Endometrial microvascular endothelial cells (primary cell): ENCODE results near the gene TRPM2. TPM values are rescaled to one million over a fixed set of nuclear protein-coding genes. Genes with fewer than 3 reads are reported as not detected.
"Not testable (repeated sequence)": the region's sequence is repeated elsewhere in the genome, so short reads cannot be mapped to it uniquely, and the experiment has no call there.

Experiments used
- in situ Hi-C: cut with HindIII; loops from 2 replicates; pipeline ENCODE4 v1.10.0; 2017; ENCODE audit warnings: low sequenced_read_pairs, low pct_unique_long_range_greater_than_20kb; ENCODE audit errors: inconsistent ontology term
- total RNA-seq: library from RNA; depleted of rRNA; stranded (reverse); fragments of >200 nt; gene quantifications from one replicate; pipeline ENCODE4 v1.2.3, GENCODE V29; 2015; ENCODE audit errors: inconsistent ontology term

The TRPM2 gene
- total RNA-seq, 1 donor from 2014 or later = 19.0 TPM

DNA sequence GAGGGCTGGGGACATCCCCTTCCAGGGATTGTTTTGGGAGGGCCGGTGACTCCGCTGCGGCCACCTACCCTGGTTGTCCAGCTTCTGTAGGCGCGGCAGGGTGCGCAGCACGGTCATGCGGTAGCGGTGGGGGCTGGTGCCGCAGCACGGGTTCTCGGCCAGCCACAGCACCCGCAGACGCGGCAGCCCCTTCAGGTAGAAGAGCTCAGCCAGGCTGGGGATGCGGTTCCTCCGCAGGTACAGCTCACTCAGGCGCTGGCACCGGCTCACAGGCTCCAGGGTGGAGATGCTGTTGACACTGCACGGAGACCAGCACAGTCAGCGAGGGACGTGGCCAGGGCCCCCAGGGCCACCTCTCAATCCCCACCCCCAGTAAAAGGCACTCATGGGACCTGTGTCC lies 20.5 kb upstream of the TRPM2 start:
- in situ Hi-C loops = no loop called here

DNA sequence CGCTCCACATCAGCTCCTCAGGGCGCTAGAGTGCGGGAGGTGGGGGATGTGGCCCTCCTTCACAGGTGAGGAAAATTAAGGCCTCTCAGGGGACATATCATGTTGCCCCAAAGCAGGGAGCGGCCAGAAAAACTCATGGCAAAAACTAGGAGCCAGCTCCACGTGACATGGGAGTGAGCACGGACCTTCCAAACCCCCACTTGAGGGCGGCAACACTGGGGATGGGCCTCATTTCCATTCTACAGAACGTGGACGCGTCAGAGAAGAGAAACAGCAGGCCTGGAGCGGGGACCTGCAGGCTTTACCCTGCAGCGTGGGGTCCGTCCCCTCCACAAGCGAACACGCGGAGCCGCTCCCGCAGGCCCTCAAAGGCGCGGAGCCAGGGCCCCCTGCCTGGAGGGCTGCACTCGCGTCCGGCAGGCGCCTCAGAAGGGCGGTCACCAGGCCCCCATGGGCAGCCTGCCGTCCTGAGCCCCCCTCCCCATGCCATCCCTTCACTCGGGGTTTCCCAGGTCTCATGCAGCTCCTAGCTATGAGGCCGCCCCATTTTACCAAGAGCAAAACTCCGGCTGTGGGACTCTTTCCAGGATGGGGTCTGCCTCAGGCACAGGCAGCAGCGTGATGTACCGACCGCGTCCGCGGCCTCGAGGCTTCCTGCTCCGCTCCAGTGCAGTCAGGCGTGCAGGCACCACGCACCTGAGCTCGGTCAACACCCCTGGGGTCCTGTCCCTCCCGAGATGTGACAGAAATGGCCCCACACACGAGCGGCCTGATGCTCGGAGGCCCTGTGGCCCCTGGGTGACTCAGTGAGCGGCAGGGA lies 19.7 kb upstream of the TRPM2 start:
- in situ Hi-C loops = no loop called here

DNA sequence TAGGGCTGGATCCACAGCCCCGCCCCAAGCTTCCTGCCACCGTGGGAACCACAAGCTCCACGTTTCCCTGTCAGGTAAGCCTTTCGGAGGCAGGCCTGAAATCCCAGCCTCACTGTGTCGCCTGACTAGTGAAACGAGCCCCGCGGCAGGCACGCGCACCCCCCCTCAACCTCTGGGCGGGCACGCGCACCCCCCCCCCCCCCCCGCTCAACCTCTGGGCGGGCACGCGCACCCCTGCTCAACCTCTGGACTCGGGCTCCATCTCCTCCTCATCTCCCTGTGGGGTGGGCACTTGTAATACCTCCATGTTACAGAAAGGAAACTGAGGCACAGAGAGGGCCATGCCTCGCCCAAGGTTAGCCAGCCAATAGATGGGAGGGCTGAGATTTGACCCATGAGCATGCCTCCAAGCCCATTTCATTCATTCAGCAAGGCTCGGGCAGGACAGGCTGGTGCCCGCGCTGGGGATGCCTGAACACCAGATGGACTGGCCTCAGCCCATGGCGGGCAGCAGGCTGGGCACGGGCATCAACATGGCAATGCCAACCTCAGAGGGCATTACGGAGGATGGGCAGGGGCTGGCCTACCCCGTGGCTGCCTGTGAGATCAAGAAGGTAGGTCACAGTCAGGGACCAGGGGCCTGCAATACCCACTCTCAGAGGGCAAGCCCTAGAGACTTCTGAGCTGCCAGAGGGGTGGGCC lies 18.9 kb upstream of the TRPM2 start:
- in situ Hi-C loops = no loop called here

DNA sequence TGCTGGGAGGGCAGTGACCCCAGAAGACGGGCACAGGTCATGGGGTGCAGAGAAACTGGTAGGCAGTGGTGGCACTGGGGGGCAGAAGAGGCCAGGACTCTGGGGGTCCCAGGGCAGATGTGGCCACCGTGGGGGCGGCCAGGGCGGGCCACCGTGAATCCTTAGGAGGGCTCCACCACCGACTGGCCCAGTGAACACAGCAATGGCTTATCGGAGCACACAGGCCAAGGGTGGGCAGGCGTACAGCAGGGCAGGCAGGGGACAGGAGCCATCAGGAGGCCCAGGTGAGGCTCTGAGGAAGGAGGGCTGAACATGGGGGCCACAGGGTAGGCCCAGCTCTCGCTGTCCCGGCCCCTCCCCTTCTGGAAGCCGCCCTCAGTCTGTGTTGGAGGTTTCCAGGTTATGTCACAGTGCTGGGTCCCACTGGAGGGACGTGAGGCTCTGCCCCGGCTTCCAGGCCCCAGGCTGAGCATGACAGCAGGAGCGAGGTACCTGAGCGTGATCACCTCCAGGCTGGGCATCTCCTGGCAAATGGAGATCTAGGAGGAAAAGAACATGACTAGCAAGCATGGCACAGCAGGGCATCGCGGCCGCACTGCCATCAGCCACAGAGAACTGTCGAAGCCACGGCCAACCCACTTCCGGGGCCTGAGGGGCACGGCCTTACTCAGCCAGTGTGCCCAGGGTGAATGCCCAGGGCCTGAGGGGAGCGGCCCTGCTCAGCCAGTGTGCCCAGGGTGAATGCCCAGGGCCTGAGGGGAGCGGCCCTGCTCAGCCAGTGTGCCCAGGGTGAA lies 18.0 kb upstream of the TRPM2 start:
- in situ Hi-C loops = no loop called here

DNA sequence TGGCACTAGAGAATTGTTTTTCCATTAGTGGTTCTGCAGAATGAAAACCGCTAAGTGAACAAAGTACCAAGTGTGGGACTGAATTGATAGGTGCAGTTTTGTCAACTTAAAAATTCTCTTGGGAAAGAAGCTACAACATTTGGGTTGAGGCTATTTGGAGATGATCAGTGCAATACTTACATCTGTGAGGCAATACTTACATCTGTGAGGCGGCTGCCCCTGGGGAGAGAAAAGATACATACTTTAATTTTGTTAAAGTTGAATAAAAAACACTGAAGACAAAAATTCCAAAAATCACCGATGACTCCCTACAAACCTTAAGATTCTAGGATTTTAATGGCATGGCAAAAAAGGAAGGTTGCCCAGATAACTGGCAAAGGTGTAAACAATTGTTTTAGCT lies 16.0 kb upstream of the TRPM2 start:
- in situ Hi-C loops = no loop called here

DNA sequence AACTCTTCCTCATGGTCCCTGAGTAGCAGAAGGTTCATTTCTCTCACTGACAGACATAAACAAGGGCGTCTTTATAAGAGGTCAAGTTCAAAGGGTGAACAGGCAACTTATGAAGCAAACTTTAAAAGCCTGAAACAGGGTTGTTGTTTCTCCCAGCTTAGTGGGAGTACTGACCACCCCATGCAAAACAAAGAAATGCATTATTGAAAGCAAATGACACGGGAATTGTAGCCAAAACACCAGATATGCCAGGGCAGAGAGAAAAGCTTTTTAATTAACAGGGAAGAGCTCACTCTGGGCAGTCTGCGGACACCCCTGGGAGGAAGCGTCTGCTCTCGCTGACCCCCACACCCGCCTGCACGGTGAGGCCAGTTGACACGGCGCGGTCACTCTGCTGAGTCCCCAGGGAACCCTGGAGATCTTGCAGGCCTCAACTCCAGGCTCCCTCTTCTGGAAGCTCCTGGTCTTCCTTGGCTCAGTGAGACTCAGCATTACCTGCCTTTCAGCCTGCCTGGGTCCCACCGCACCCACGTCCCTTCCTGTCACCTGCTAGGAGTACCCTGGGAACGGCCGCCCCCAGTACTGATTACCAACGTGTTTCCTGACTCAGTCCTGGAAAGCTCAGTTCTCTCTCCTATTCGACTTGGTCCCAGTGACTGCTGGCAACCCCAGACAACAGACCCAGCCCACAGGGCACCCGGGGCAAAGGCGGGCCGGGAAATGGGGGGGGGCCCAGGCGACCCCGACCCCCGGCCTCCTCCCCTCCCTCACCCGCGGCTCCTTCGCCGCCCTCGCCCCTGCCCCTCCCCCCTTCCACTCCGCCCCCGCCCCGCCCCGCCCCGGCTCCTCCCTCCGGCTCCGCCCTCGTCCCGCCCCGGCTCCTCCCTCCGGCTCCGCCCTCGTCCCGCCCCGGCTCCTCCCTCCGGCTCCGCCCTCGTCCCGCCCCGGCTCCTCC lies 15.2 kb upstream of the TRPM2 start:
- in situ Hi-C loops = no loop called here

DNA sequence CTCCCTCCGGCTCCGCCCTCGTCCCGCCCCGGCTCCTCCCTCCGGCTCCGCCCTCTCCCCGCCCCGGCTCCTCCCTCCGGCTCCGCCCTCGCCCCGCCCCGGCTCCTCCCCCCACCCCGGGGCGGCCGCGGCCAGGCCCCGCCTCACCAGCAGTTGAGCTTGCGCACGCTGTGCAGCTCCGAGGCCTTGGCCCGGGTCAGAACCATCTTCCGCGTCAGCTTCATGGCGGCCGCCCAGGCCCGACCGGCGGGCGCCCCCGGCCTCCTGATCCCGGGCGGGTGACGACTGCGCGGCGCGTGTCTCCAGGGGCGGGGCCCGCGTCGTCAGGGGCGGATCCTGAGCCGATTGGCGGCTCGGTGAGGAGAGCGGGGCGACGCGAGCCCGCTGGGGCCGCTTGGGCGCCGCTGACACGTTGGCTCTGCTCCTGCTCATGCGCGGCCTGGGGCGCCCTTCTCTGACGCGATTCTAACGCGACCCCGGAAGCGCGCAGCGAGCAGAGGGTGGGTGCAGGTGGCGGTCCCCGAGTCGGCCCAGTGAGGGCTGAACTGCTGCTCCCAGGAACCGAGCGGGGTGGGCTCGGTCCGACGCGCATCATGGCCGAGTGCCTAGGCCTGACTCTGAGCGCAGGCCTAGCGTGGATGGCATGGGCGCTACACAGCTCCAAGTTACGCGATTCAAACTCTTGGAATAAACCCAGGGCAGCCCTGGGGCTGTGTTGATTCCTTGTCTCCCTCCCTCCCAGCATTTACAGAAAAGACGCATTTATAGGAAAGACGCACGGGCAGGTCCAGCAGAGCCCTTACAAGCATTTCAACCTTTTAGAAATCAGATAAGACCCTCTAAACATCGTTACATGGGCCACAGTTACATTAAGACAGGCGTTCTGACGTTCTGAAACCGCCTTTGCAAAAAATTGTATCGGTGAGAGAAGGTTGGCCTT lies 14.2 kb upstream of the TRPM2 start, which contains the start of gene CFAP410:
TSS of gene CFAP410 (minus strand) at position 420 of the 940 bp plus-strand sequence. CDS start at position 224, 196 bp downstream.
- in situ Hi-C loops = no loop called here

DNA sequence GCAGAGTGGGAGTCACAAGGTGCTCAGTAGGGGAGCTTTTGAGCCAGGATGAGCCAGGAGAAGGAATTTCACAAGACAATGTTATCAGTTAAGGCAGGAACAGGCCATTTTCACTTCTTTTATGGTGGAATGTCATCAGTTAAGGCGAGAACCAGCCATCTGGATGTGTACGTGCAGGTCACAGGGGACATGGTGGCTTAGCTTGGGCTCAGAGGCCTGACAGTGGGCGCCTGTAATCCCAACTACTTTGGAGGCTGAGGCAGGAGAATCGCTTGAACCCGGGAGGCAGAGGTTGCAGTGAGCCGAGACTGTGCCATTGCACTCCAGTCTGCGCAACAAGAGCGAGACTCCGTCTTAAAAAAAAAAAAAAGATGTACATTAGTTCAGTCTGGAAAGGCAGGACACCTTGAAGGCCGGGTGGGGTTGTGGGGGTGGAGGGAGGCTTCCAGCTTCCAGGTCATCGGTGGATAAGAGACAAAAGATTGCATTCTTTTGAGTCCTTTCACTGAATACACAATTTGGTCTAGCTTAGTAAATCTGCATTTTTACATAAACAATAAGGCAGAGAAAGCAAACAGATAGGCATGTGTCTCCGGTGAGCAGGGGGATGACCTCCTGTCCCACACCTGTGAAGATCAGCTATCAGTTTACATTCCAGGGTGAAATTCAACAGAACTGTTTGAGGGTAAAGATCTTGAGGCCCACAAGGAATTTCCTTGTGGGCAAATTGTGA lies 11.5 kb upstream of the TRPM2 start:
- in situ Hi-C loops = not testable (repeated sequence)

DNA sequence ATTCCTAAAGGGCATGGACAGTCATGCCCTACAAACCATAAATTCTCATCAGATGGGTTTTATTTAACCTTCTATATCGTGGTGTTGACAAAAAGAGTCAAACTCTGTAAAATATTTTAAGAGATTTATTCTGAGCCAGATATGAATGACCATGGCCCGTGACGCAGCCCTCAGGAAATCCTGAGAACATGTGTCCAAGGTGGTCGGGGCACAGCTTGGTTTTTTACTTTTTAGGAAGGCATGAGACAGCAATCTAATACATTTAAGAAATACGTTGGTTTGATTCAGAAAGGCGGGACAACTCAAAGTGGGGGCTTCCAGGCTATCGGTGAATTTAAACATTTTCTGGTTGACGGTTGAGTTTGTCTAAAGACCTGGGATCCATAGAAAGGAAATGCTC lies 10.4 kb upstream of the TRPM2 start:
- in situ Hi-C loops = not testable (repeated sequence)

DNA sequence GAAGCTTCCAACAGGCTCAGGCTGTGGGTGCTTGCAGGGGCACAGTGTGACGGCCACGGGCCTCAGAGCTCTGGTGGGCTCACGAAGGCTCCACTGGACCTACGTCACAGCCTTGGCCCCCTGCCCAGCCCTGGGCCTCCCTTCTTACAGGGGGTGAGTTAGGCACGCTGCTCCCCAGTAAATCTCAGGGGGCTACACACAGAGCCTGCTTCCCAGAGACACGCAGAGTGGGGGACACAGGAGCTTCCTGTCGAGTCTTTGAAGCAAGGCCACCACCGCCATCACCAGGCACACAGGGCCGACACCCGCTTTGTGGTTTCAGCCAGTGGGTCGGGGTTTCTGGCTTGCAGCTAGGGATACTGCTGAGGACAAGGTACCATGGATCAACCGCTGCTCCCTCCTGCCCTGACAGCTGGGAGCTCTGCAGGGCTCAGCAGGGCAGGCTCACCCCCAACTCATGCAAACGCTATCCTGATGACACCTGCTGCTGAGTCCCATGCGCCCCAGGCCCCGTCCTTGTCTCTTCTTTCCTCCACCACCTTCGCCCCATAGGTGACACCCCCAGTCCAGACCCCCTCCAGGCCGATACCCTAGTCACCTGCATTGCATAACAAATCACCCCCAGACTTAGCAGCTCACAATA lies 8.8 kb upstream of the TRPM2 start:
- in situ Hi-C loops = no loop called here

DNA sequence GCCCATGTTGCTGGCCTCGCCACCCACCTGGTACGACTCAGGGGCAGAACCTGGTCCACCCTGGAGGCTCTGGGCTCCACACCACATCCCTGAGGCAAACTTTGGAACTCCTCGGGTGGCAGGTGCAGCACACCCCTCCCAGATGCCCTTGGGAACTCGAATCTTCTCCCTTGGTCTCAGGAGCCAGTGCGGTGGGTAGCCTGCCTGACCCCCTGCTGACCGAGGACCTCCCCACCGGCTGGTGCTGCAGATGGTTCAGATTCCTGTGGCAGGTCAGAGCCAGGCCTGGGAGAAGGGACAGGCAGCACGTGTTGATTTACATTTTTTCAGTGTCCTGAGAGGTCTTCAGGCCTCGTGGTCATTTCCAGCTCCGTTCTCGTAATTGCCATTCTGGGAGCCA lies 7.9 kb upstream of the TRPM2 start:
- in situ Hi-C loops = no loop called here

DNA sequence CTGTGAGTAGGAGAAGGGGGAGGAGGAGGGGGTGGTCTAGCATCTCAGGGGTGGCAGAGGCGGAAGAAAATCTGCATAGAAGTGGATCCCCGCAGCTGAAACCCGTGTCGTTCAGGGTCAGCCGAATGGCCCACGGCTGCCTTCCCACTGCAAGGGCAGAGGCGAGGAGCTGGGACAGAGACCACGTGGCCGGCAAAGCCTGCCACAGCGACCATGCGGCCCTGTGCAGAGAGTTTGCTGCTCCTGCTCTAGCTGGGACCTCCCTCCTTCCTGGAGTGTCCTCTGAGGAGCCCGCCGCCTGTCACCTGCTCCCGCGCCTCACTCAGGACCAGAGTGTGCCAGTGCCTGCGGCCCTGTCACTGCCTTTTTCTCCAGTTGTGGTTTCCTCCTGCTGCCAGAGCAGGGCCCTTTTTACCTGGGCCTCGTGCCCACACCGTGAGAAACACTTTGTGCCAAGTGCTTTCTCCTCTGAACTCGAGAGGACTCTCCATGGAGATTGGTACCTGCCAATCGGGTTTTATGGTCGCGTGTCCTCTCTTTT lies 5.4 kb upstream of the TRPM2 start:
- in situ Hi-C loops = no loop called here

DNA sequence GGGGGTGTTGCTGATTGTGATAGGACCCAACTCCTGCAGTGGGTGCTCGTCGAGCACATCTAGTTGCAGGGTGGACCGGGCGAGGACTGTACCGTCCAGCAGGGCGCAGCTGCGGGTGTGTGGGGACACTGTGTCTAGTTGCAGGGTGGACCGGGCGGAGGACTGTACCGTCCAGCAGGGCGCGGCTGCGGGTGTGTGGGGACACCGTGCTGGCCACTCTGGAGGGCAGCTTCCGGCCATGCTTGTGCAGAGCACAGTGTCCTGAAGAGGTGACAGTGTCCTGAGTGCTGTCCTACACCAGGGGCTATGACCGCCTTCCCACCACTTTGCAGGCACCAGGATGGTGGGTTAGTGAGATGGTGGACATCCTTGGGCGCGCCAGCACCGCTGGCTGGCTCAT lies 4.6 kb upstream of the TRPM2 start:
- in situ Hi-C loops = no loop called here

DNA sequence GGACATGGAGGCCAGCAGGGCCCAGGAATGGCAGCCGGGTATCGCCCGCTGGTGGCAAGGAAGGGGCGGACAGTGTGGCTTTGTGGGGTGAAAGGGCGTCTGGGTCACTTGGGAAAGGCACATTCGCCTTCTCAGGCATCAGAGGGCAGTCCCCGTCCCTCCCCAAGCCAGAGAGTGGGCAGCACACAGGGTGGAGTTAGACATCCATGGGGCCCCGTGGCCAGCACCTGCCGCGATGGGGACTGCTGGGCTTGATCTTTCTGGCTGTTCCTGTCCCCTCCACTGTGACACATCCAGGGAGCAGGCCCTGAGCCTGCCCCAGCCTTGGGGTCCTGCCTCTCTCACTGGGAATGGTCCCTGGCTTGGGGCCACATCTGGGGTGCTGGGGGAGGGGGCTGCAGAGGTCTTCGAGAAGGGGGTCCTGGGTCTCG lies 4.0 kb upstream of the TRPM2 start:
- in situ Hi-C loops = no loop called here

DNA sequence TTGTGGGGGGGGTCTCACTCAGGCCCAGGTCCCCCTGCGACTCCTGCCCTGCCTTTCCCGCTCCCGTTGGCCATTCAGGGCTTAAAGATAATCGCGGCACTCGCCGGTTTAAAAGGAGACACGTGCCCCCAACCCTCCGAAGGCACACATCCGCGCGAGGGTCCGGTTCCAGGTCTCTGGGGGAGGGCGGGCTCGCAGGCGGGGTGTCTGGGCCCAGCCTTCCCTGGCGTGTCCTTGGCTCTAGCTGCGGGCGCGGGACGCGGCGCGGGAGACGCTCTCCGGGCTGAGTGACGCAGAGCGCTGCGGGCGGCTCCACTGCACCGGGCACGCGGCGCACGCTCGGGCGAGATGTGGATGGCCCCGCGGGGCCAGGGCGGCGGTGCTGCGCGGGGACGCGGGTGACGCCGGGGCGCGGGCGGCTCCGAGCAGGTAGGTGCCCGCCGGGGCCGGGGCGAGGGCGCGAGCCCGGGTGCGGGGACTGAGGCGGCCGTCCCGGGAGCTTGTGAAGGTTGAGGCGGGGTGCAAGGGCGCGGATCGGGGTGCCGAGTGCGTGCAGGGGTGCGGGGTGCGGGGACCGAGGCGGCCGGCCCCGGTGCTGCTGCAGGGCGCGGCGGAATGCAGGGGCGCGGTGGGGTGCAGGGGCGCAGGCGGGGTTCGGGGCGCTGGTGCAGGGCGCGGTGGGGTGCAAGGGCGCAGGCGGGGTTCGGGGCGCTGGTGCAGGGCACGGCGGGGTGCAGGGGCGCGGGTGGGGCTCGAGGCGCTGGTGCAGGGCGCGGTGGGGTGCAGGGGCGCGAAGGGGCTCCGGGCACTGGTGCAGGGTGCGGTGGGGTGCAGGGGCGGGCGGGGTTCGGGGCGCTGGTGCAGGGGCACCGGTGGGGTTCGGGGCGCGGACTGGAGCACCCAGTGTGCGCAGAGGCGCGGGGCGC lies 3.3 kb upstream of the TRPM2 start:
- in situ Hi-C loops = no loop called here
